C4-2B (cell line): ENCODE measurements around the gene ARPIN.

Experiments
- ZFX ChIP-seq: fragments of 450-650 bp; IDR thresholded peaks from 2 replicates; pipeline ENCODE4 v1.6.1; 2017
- TF ChIP-seq, protein P1 (sequence below): fragments of 450-650 bp; conservative IDR thresholded peaks from 2 replicates; pipeline ENCODE4 v1.5.1; 2017; ENCODE audit warnings: mild to moderate bottlenecking

DNA sequence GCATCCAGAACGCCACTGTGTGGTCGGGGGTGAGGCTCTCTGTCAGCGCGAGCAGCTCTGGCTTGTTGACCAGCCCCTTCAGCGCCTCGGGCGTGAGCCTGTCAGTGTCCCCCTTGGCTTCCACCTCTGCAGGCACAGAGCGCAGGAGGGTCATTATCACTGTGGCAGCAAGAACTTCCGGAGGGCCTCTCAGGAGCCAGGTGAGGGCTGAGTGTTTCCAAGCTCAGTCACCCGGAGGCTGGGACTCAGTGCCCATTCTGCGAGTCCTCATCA, 9.0 kb downstream of the ARPIN start:
- TF ChIP-seq, protein P1, sequence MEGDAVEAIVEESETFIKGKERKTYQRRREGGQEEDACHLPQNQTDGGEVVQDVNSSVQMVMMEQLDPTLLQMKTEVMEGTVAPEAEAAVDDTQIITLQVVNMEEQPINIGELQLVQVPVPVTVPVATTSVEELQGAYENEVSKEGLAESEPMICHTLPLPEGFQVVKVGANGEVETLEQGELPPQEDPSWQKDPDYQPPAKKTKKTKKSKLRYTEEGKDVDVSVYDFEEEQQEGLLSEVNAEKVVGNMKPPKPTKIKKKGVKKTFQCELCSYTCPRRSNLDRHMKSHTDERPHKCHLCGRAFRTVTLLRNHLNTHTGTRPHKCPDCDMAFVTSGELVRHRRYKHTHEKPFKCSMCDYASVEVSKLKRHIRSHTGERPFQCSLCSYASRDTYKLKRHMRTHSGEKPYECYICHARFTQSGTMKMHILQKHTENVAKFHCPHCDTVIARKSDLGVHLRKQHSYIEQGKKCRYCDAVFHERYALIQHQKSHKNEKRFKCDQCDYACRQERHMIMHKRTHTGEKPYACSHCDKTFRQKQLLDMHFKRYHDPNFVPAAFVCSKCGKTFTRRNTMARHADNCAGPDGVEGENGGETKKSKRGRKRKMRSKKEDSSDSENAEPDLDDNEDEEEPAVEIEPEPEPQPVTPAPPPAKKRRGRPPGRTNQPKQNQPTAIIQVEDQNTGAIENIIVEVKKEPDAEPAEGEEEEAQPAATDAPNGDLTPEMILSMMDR: no peak
- TF ChIP-seq ZFX: no peak
